Neuronal stem cell (in vitro differentiated cells): ENCODE measurements around the gene MRRF.
A peak's percentile ranks its signal among the peaks of the same experiment; 100 is the strongest.

ENCODE experiments used
- DNase-seq: peaks from one replicate; pipeline ENCODE4 v3.0.0-alpha.2; 2013; ENCODE audit warnings: low spot score
- H2AFZ ChIP-seq: one replicate; pipeline ENCODE4 v1.6.1; 2013; ENCODE audit warnings: mild to moderate bottlenecking, low read length, inconsistent platforms
- H2AK5ac ChIP-seq: 2 replicates; pipeline ENCODE4 v1.6.1; 2013; ENCODE audit warnings: low read depth, mild to moderate bottlenecking, inconsistent platforms, low read length, moderate library complexity, mixed read lengths
- H2BK120ac ChIP-seq: 2 replicates; pipeline ENCODE4 v1.6.1; 2013; ENCODE audit warnings: low read depth, mild to moderate bottlenecking, inconsistent platforms, low read length, moderate library complexity, mixed read lengths
- H2BK12ac ChIP-seq: one replicate; pipeline ENCODE4 v1.6.1; 2013; ENCODE audit warnings: low read length, inconsistent platforms
- H2BK15ac ChIP-seq: 2 replicates; pipeline ENCODE4 v1.6.1; 2013; ENCODE audit warnings: mild to moderate bottlenecking, low read length, inconsistent platforms, mixed read lengths
- H2BK5ac ChIP-seq: one replicate; pipeline ENCODE4 v1.6.1; 2013; ENCODE audit warnings: inconsistent platforms, mild to moderate bottlenecking, low read length, moderate library complexity
- H3K14ac ChIP-seq: one replicate; pipeline ENCODE4 v1.6.1; 2013; ENCODE audit warnings: low read length, inconsistent platforms
- H3K18ac ChIP-seq: 2 replicates; pipeline ENCODE4 v1.6.1; 2013; ENCODE audit warnings: low read length, inconsistent platforms
- H3K23ac ChIP-seq: 2 replicates; pipeline ENCODE4 v1.6.1; 2013; ENCODE audit warnings: low read depth, mild to moderate bottlenecking, mixed read lengths, low read length, inconsistent platforms; ENCODE audit not compliant: poor library complexity
- H3K27ac ChIP-seq: replicated peaks from 3 replicates; pipeline ENCODE4 v1.5.1; 2013; ENCODE audit warnings: low read length, inconsistent platforms
- H3K27me3 ChIP-seq, 3 experiments: 2 replicates each; pipeline ENCODE4 v1.6.1; 2013; ENCODE audit warnings: low read length in 3 of 3, mild to moderate bottlenecking in 2 of 3, inconsistent platforms in 1 of 3, low read depth in 1 of 3, mixed read lengths in 1 of 3, moderate library complexity in 1 of 3; ENCODE audit not compliant: control insufficient read depth in 3 of 3, insufficient read depth in 3 of 3
- H3K36me3 ChIP-seq, 2 donors: replicated peaks in 1 of 2; 2 replicates each; pipeline ENCODE4 v1.6.1; 2013; ENCODE audit warnings: low read length in 2 of 2; ENCODE audit not compliant: control insufficient read depth in 2 of 2, insufficient read depth in 2 of 2
- H3K4ac ChIP-seq: 2 replicates; pipeline ENCODE4 v1.6.1; 2013; ENCODE audit warnings: inconsistent platforms, mild to moderate bottlenecking, low read length, moderate library complexity
- H3K4me1 ChIP-seq, 2 donors: 1 replicate in 1 of 2; 2 replicates in 1 of 2; pipeline ENCODE4 v1.6.1; 2013; ENCODE audit warnings: low read length in 2 of 2, low read depth in 1 of 2; ENCODE audit not compliant: control insufficient read depth in 2 of 2, insufficient read depth in 1 of 2
- H3K4me2 ChIP-seq: one replicate; pipeline ENCODE4 v1.6.1; 2013; ENCODE audit warnings: mild to moderate bottlenecking, low read length, inconsistent platforms; ENCODE audit not compliant: insufficient read depth, poor library complexity, severe bottlenecking
- H3K4me3 ChIP-seq, 2 donors: 2 replicates each; pipeline ENCODE4 v1.5.1; 2013; ENCODE audit warnings: low read length in 2 of 2, mild to moderate bottlenecking in 2 of 2, inconsistent platforms in 1 of 2, moderate library complexity in 1 of 2
- H3K79me1 ChIP-seq: one replicate; pipeline ENCODE4 v1.6.1; 2013; ENCODE audit warnings: low read depth, mild to moderate bottlenecking, inconsistent platforms, low read length, moderate library complexity
- H3K9ac ChIP-seq: one replicate; pipeline ENCODE4 v1.6.1; 2013; ENCODE audit warnings: mild to moderate bottlenecking, low read depth, low read length, inconsistent platforms; ENCODE audit not compliant: poor library complexity
- H3K9me3 ChIP-seq, 2 donors: replicated peaks in 1 of 2; 2 replicates each; pipeline versions ENCODE3 to v1.6.1; 2013; ENCODE audit warnings: low read length in 2 of 2, mild to moderate bottlenecking in 2 of 2, inconsistent platforms in 1 of 2, low read depth in 1 of 2, mixed read lengths in 1 of 2, moderate library complexity in 1 of 2; ENCODE audit not compliant: control insufficient read depth in 2 of 2, insufficient read depth in 1 of 2
- H4K8ac ChIP-seq: one replicate; pipeline ENCODE4 v1.6.1; 2013; ENCODE audit warnings: low read depth, mild to moderate bottlenecking, inconsistent platforms, low read length, moderate library complexity
- H4K91ac ChIP-seq: one replicate; pipeline ENCODE4 v1.6.1; 2013; ENCODE audit warnings: low read length, low read depth, mild to moderate bottlenecking, inconsistent platforms; ENCODE audit not compliant: poor library complexity
- WGBS, 2 donors: extraction: QIAGEN DNeasy Blood & Tissue Kit; methylation state at CpG; one replicate each; pipeline ENCODE4 v1.1.7; 2013; ENCODE audit warnings: missing lambda C conversion rate in 2 of 2, mixed read lengths in 1 of 2; ENCODE audit not compliant: insufficient read length in 2 of 2, insufficient replicate concordance in 1 of 2; ENCODE audit errors: extremely low coverage in 2 of 2; 5-methylcytosine and 5-hydroxymethylcytosine counted together

Gene MRRF

DNA sequence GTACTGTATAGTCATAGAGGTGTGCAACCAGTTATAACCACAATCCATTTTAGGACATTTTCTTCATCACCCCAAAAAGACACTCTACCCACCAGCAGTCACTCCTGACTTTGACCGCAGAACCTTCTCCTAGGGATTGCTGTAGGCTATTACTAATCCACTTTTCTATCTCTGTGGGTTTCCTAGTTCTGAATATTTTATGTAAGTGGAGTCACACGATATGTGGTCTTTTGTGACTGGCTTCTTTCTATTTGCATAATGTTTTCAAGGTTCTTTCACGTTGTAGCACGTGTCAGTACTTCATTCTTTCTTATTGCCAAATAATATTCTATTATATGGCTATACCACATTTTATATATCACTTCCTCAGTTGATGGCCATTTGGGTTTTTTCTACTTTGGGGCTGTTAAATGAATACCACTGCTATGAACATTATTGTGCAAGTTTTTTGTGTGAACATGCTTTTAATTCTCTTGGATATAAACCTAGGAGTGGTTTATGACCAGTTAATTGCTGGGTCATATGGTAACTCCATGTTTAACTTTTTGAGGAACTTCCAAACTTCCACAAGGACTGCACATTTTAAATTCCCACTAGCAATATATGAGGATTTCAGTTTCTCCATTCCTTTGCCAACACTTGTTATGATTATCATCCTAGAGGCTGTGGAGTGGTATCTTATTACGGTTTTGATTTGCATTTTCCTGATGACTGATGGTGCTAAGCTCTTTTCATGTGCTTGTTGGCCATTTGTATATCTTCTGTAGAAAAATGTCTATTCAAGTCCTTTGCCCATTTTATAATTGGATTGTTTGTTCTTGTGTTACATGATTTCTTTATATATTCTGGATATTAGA is 37.8 kb downstream of the MRRF start:
- peaks cover 9 to 54% of the 10 kb centered on the region in 2 donors for H3K36me3 ChIP-seq

GRCh38 chr9:122307061-122307460 is 42.4 kb downstream of the MRRF start:
- no peak overlapping the region for H2BK5ac ChIP-seq

More for the DNA sequence above, 37.8 kb downstream of the MRRF start:
- H4K8ac ChIP-seq, result no peak overlapping the region
- WGBS, 2 donors, result no CpG with 5 or more reads among the region's 5 CpGs
- H4K91ac ChIP-seq, result no peak overlapping the region
- no peak overlapping the region for H2AK5ac ChIP-seq
- no peak overlapping the region for H2BK15ac ChIP-seq
- H3K14ac ChIP-seq, result no peak overlapping the region
- no peak overlapping the region for H2BK12ac ChIP-seq
- no peak overlapping the region for H2BK5ac ChIP-seq
- no peak overlapping the region for H3K4me3 ChIP-seq
- H3K4me2 ChIP-seq, result no peak overlapping the region
- no peak overlapping the region for H3K18ac ChIP-seq
- H2BK120ac ChIP-seq, result no peak overlapping the region
- no peak overlapping the region for H3K9ac ChIP-seq
- H2AFZ ChIP-seq, result no peak overlapping the region
- no peak for DNase-seq
- H3K9me3 ChIP-seq, result no peaks in the 10 kb centered on the region
- no peak overlapping the region for H3K27ac ChIP-seq
- H3K79me1 ChIP-seq, result no peaks in the 10 kb centered on the region
- H3K23ac ChIP-seq, result no peak overlapping the region
- H3K27me3 ChIP-seq, result no peaks in the 10 kb centered on the region
- H3K4me1 ChIP-seq, result peaks cover 6 to 17% of the 10 kb centered on the region in 2 donors
- H3K4ac ChIP-seq, result no peak overlapping the region

GRCh38 chr9:122307925-122308324 is 43.2 kb downstream of the MRRF start:
- Histone ChIP-seq H4K91ac (no peak overlapping the region), H2BK15ac (no peak overlapping the region), H2AK5ac (no peak overlapping the region), H3K4me1 (peaks cover 7 to 17% of the 10 kb centered on the region in 2 donors), H3K14ac (no peak overlapping the region), H3K23ac (no peak overlapping the region), H3K4me2 (no peak overlapping the region), H2BK12ac (no peak overlapping the region), H3K4ac (no peak overlapping the region), H3K36me3 (peaks cover 5 to 59% of the 10 kb centered on the region in 2 donors), H3K79me1 (no peaks in the 10 kb centered on the region), H2BK120ac (no peak overlapping the region), H3K9me3 (no peaks in the 10 kb centered on the region), H3K27me3 (no peaks in the 10 kb centered on the region), H3K18ac (no peak overlapping the region), H3K4me3 (no peak overlapping the region), H4K8ac (no peak overlapping the region), H2AFZ (no peak overlapping the region), H3K9ac (no peak overlapping the region), H2BK5ac (no peak overlapping the region), H3K27ac (no peak overlapping the region)
- DNase-seq, result no peak
- WGBS, 2 donors, result no CpG with 5 or more reads among the region's 1 CpG

More at GRCh38 chr9:122307061-122307460, 42.4 kb downstream of the MRRF start:
- no peak overlapping the region for H2BK120ac ChIP-seq
- H3K18ac ChIP-seq, result no peak overlapping the region
- H3K23ac ChIP-seq, result no peak overlapping the region
- H3K36me3 ChIP-seq, result peaks cover 5 to 58% of the 10 kb centered on the region in 2 donors
- H2BK12ac ChIP-seq, result no peak overlapping the region
- H3K27ac ChIP-seq, result no peak overlapping the region
- H3K4ac ChIP-seq, result no peak overlapping the region
- no peaks in the 10 kb centered on the region for H3K27me3 ChIP-seq
- WGBS, 2 donors, result no CpG with 5 or more reads among the region's 5 CpGs
- H3K4me2 ChIP-seq, result no peak overlapping the region
- peak overlapping the region; percentile 75 for H3K9ac ChIP-seq
- H3K4me3 ChIP-seq, result no peak overlapping the region
- H2BK15ac ChIP-seq, result no peak overlapping the region
- H4K8ac ChIP-seq, result no peak overlapping the region
- DNase-seq, result no peak
- H4K91ac ChIP-seq, result no peak overlapping the region
- no peak overlapping the region for H2AK5ac ChIP-seq
- peaks cover 7 to 17% of the 10 kb centered on the region in 2 donors for H3K4me1 ChIP-seq
- no peak overlapping the region for H3K14ac ChIP-seq
- no peaks in the 10 kb centered on the region for H3K9me3 ChIP-seq
- H2AFZ ChIP-seq, result no peak overlapping the region
- no peaks in the 10 kb centered on the region for H3K79me1 ChIP-seq

DNA sequence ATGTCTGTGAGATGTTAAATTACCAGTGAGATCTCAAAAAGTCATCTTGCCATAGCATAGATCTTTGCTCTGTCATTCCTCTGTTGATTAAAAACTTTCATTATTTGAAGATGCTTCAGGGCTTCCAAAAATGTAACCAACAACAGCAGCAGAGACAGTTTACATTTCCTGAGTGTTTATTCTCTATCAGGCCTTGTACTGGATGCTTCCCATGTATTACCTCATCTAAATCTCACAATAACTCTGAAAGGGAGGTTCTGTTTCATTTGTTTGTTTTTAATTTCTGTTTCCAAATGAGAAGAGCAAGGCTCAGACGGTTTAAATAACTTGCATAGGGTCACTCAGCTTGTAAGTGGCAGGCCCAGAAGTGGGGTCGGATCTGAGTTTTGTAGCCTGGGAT is 45.2 kb downstream of the MRRF start:
- no peak overlapping the region for H3K4me3 ChIP-seq
- no peak overlapping the region for H3K4ac ChIP-seq
- H3K9me3 ChIP-seq, result no peaks in the 10 kb centered on the region
- H4K8ac ChIP-seq, result no peak overlapping the region
- no peak overlapping the region for H3K18ac ChIP-seq
- H3K14ac ChIP-seq, result no peak overlapping the region
- H2BK12ac ChIP-seq, result no peak overlapping the region
- DNase-seq, result no peak
- no peak overlapping the region for H4K91ac ChIP-seq
- peaks cover 5 to 72% of the 10 kb centered on the region in 2 donors for H3K36me3 ChIP-seq
- no CpG with 5 or more reads among the region's 2 CpGs for WGBS, 2 donors
- H3K27ac ChIP-seq, result no peak overlapping the region
- H2BK15ac ChIP-seq, result no peak overlapping the region
- H3K9ac ChIP-seq, result no peak overlapping the region
- H3K79me1 ChIP-seq, result no peaks in the 10 kb centered on the region
- no peak overlapping the region for H2AK5ac ChIP-seq
- no peak overlapping the region for H2BK5ac ChIP-seq
- H2AFZ ChIP-seq, result no peak overlapping the region
- H3K23ac ChIP-seq, result no peak overlapping the region
- H3K27me3 ChIP-seq, result no peaks in the 10 kb centered on the region
- H2BK120ac ChIP-seq, result no peak overlapping the region
- H3K4me1 ChIP-seq, result peaks cover 6 to 7% of the 10 kb centered on the region in 2 donors
- H3K4me2 ChIP-seq, result no peak overlapping the region
